HepG2 (cell line): Measurements from ENCODE around the gene MAPK14. TPM values are rescaled to one million over a fixed set of nuclear protein-coding genes. Genes with fewer than 3 reads are reported as not detected.
A peak's percentile ranks its signal among the peaks of the same experiment; 100 is the strongest.

ENCODE experiments used
- ATF4 ChIP-seq, 2 experiments: fragments of 450-650 bp in 1 of 2; sonication (generic) in 1 of 2; formaldehyde crosslinking; IDR thresholded peaks; 2 replicates each; pipeline versions ENCODE4 v1.5.0 to v1.8.0; 2020 to 2022; ENCODE audit warnings: mild to moderate bottlenecking in 1 of 2, missing genetic modification reagents in 1 of 2
- ELF4 ChIP-seq: sonication (generic); formaldehyde crosslinking; IDR thresholded peaks from 2 replicates; pipeline ENCODE4 v1.5.0; 2020; ENCODE audit warnings: missing genetic modification reagents, mild to moderate bottlenecking, moderate library complexity, borderline replicate concordance
- HNF1A ChIP-seq, 2 experiments: sonication (generic) in 1 of 2; formaldehyde crosslinking in 1 of 2; IDR thresholded peaks; 2 replicates each; pipeline versions ENCODE4 v1.4.0 to v1.6.1; 2016 to 2020; ENCODE audit warnings: borderline replicate concordance in 1 of 2, low read depth in 1 of 2, mild to moderate bottlenecking in 1 of 2, missing genetic modification reagents in 1 of 2
- MEIS1 ChIP-seq: sonication (generic); formaldehyde crosslinking; IDR thresholded peaks from 2 replicates; pipeline ENCODE4 v1.9.0; 2021; ENCODE audit warnings: mild to moderate bottlenecking, missing genetic modification reagents, moderate library complexity, borderline replicate concordance
- PAX8 ChIP-seq: sonication (generic); formaldehyde crosslinking; IDR thresholded peaks from 2 replicates; pipeline ENCODE4 v1.8.0; 2022; ENCODE audit warnings: mild to moderate bottlenecking, missing genetic modification reagents, borderline replicate concordance
- RARA ChIP-seq: IDR thresholded peaks from 2 replicates; pipeline ENCODE4 v1.6.1; 2016; ENCODE audit warnings: missing genetic modification reagents, missing compliant biosample characterization
- RXRB ChIP-seq: IDR thresholded peaks from 2 replicates; pipeline ENCODE4 v1.6.1; 2016; ENCODE audit warnings: borderline replicate concordance, missing genetic modification reagents, missing compliant biosample characterization
- SIN3A ChIP-seq: IDR thresholded peaks from 2 replicates; pipeline ENCODE4 v1.6.1; 2011; ENCODE audit warnings: low read depth, mild to moderate bottlenecking, control low read depth, low read length, borderline replicate concordance
- SOX13 ChIP-seq, 3 experiments: fragments of 450-650 bp in 1 of 3; sonication (generic) in 1 of 3; formaldehyde crosslinking in 1 of 3; IDR thresholded peaks in 2 of 3; conservative IDR thresholded peaks in 1 of 3; 2 replicates each; pipeline versions ENCODE4 v1.5.0 to v1.6.1; 2016 to 2020; ENCODE audit warnings: antibody characterized with exemption in 1 of 3, mild to moderate bottlenecking in 1 of 3, missing compliant biosample characterization in 1 of 3, missing genetic modification reagents in 1 of 3, moderate library complexity in 1 of 3
- TGIF2 ChIP-seq: IDR thresholded peaks from 2 replicates; pipeline ENCODE4 v1.6.1; 2016; ENCODE audit warnings: control low read depth, missing compliant biosample characterization
- WIZ ChIP-seq: sonication (generic); formaldehyde crosslinking; IDR thresholded peaks from 2 replicates; pipeline ENCODE4 v1.5.1; 2020; ENCODE audit warnings: mild to moderate bottlenecking, missing genetic modification reagents
- YEATS2 ChIP-seq: sonication (generic); formaldehyde crosslinking; IDR thresholded peaks from 2 replicates; pipeline ENCODE4 v1.4.0; 2020; ENCODE audit warnings: missing genetic modification reagents, borderline replicate concordance
- ZC3H4 ChIP-seq: sonication (generic); formaldehyde crosslinking; IDR thresholded peaks from 2 replicates; pipeline ENCODE4 v1.4.0; 2020; ENCODE audit warnings: missing genetic modification reagents, borderline replicate concordance
- ZFX ChIP-seq: sonication (generic); formaldehyde crosslinking; IDR thresholded peaks from 2 replicates; pipeline ENCODE4 v1.4.0; 2020; ENCODE audit warnings: mild to moderate bottlenecking, low read depth, missing genetic modification reagents, moderate library complexity
- ZNF121 ChIP-seq: sonication (generic); formaldehyde crosslinking; IDR thresholded peaks from 2 replicates; pipeline ENCODE4 v1.5.0; 2020; ENCODE audit warnings: mild to moderate bottlenecking, missing genetic modification reagents
- ZNF138 ChIP-seq: sonication (generic); formaldehyde crosslinking; IDR thresholded peaks from 2 replicates; pipeline ENCODE4 v1.5.0; 2020; ENCODE audit warnings: mild to moderate bottlenecking, low read depth, missing genetic modification reagents
- ZNF24 ChIP-seq: fragments of 450-650 bp; IDR thresholded peaks from 2 replicates; pipeline ENCODE4 v1.6.1; 2017; ENCODE audit warnings: antibody characterized with exemption, mild to moderate bottlenecking
- ZNF256 ChIP-seq: sonication (generic); formaldehyde crosslinking; conservative IDR thresholded peaks from 2 replicates; pipeline ENCODE4 v1.4.0; 2020; ENCODE audit warnings: missing genetic modification reagents
- ZNF552 ChIP-seq: sonication (generic); formaldehyde crosslinking; IDR thresholded peaks from 2 replicates; pipeline ENCODE4 v1.9.0; 2022; ENCODE audit warnings: missing genetic modification reagents, mild to moderate bottlenecking, borderline replicate concordance
- ZSCAN20 ChIP-seq: sonication (generic); formaldehyde crosslinking; IDR thresholded peaks from 2 replicates; pipeline ENCODE4 v1.4.0; 2020; ENCODE audit warnings: missing genetic modification reagents, mild to moderate bottlenecking, borderline replicate concordance
- polyA plus RNA-seq, 8 experiments: library from polyadenylated mRNA; depleted of rRNA in 3 of 8; stranded (reverse) in 7 of 8; unstranded in 1 of 8; fragments of >200 nt; fragmentation: Illumina TruSeq in 4 of 8; extraction: Trizol in 4 of 8; gene quantifications; 2 replicates each; pipeline versions ENCODE4 v1.2.1 to v1.2.3, GENCODE V29; 2011 to 2016; ENCODE audit warnings: low read depth in 4 of 8, missing spikeins in 1 of 8, mixed read lengths in 1 of 8; ENCODE audit not compliant: insufficient read depth in 1 of 8
- total RNA-seq, 5 experiments: library from RNA; depleted of rRNA; stranded (reverse); fragments of >200 nt; fragmentation: Illumina TruSeq; extraction: Trizol; gene quantifications; 2 replicates each; pipeline ENCODE4 v1.2.3, GENCODE V29; 2016; ENCODE audit warnings: low read depth in 1 of 5
- TF ChIP-seq, protein P1 (sequence below): sonication (generic); formaldehyde crosslinking; IDR thresholded peaks from 2 replicates; pipeline ENCODE4 v1.4.0; 2020; ENCODE audit warnings: missing genetic modification reagents

The MAPK14 gene
- total and polyA plus RNA-seq, 2 of the 13 experiments (the other 11 are each of a cell fraction or from before 2014, with no cell fraction given), result 66.3 to 67.3 TPM

DNA sequence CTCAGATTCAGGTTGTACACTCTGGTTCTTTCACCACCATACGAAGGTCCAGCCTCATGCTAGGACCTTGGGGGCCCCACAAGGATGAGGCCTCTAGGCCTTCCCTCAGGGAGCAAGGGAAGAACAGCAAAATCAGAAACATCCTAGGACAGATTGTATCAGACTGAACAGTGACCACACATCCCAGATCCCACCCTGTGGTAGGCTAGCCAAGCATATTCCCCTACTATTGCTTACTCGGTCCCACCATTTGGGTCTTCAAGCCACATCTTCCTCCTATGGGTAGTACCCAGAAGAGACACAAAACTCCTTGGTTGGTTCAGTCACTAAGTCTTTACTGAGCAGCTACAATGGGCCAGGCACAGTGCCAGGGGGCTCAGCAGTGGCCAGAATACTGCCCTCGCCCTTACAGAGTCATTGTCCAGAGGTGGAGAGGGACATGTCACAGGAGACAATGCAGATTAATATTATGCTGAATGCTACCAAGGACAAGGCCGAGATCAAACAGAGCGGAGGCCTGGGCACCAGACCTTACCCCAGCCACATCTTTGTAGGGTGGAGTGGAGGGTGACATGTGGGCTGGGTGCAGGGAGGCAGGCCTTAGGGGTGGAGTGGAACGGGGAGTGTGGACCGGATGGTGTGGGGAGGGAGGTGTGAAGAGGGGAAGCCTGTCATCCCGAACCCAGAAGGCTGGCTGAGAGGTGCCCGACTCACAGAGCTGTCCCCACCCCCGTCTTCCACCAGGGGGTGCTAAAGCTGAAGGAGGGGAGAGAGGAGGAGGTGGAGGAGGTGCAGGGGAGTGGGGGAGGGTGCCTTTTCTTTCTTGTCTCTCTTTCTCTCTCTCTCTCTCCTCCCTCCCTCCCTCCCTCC, 95.9 kb downstream of the MAPK14 start (continued):
- TF ChIP-seq ZNF552 (CRISPR knock-in tag) (no peak), SOX13 (IDR thresholded peaks at IDR 0.05) (no peak), SOX13 (CRISPR knock-in tag; conservative IDR thresholded peaks at IDR 0.05 in 1 of 2, IDR thresholded peaks at IDR 0.05 in 1 of 2) (peak in 1 of 2 experiments; percentile 6; a peak in 1 of 4 replicates), RARA (CRISPR knock-in tag) (0 out of 2 replicates have a peak, but pooled peaks have one; percentile 12), ZNF138 (CRISPR knock-in tag) (no peak), ZFX (CRISPR knock-in tag) (0 out of 2 replicates have a peak, but pooled peaks have one; percentile 36), HNF1A (IDR thresholded peaks at IDR 0.05; ENCODE audit: low read depth) (no peak), HNF1A (CRISPR knock-in tag; IDR thresholded peaks at IDR 0.05; ENCODE audit: borderline replicate concordance) (0 out of 2 replicates have a peak, but pooled peaks have one; percentile 28), ZC3H4 (CRISPR knock-in tag) (no peak), ATF4 (CRISPR knock-in tag; IDR thresholded peaks at IDR 0.05) (no peak), ZNF24 (no peak), ZNF121 (CRISPR knock-in tag) (no peak), PAX8 (CRISPR knock-in tag) (0 out of 2 replicates have a peak, but pooled peaks have one; percentile 35), ZSCAN20 (no peak), WIZ (CRISPR knock-in tag) (no peak), MEIS1 (no peak), ELF4 (no peak), TGIF2 (CRISPR knock-in tag) (no peak), SIN3A (no peak), RXRB (CRISPR knock-in tag) (no peak), YEATS2 (CRISPR knock-in tag) (0 out of 2 replicates have a peak, but pooled peaks have one; percentile 26), ZNF256 (CRISPR knock-in tag) (no peak)
- TF ChIP-seq, protein P1, sequence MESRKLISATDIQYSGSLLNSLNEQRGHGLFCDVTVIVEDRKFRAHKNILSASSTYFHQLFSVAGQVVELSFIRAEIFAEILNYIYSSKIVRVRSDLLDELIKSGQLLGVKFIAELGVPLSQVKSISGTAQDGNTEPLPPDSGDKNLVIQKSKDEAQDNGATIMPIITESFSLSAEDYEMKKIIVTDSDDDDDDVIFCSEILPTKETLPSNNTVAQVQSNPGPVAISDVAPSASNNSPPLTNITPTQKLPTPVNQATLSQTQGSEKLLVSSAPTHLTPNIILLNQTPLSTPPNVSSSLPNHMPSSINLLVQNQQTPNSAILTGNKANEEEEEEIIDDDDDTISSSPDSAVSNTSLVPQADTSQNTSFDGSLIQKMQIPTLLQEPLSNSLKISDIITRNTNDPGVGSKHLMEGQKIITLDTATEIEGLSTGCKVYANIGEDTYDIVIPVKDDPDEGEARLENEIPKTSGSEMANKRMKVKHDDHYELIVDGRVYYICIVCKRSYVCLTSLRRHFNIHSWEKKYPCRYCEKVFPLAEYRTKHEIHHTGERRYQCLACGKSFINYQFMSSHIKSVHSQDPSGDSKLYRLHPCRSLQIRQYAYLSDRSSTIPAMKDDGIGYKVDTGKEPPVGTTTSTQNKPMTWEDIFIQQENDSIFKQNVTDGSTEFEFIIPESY (CRISPR knock-in tag), result no peak
